ENCODE data around the gene LRRC49.

DNA sequence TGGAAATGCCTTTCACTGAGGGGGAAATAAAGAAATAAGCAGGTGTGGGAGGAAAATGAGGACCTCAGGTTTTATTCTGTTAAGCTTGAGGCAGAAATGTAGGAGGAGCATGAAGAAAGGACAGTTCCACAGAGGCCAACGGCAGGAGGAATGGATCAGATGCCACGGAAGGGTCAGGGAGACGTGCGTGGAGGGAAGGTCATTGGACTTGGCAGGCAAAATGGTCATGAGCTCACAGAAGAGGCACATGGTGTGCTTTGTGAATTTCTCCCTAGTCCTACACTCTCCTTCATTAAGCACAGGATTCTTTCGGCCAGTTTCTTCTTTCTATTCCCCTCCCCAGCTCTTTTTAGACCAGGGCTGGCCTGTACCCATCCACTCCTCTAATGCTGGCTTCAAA, 190.2 kb downstream of the LRRC49 start:
- TF ChIP-seq TAF1 (IDR thresholded peaks at IDR 0.05; ENCODE audit: borderline replicate concordance, insufficient read depth, low read length) (no peak), FOXP2 (optimal IDR thresholded peaks at IDR 0.05; ENCODE audit: borderline replicate concordance, extremely low read depth, extremely low read length, insufficient read depth) (no peak), POLR2AphosphoS5 (IDR thresholded peaks at IDR 0.05; ENCODE audit: low read depth, low read length) (no peak)
- TF ChIP-seq, protein P1, sequence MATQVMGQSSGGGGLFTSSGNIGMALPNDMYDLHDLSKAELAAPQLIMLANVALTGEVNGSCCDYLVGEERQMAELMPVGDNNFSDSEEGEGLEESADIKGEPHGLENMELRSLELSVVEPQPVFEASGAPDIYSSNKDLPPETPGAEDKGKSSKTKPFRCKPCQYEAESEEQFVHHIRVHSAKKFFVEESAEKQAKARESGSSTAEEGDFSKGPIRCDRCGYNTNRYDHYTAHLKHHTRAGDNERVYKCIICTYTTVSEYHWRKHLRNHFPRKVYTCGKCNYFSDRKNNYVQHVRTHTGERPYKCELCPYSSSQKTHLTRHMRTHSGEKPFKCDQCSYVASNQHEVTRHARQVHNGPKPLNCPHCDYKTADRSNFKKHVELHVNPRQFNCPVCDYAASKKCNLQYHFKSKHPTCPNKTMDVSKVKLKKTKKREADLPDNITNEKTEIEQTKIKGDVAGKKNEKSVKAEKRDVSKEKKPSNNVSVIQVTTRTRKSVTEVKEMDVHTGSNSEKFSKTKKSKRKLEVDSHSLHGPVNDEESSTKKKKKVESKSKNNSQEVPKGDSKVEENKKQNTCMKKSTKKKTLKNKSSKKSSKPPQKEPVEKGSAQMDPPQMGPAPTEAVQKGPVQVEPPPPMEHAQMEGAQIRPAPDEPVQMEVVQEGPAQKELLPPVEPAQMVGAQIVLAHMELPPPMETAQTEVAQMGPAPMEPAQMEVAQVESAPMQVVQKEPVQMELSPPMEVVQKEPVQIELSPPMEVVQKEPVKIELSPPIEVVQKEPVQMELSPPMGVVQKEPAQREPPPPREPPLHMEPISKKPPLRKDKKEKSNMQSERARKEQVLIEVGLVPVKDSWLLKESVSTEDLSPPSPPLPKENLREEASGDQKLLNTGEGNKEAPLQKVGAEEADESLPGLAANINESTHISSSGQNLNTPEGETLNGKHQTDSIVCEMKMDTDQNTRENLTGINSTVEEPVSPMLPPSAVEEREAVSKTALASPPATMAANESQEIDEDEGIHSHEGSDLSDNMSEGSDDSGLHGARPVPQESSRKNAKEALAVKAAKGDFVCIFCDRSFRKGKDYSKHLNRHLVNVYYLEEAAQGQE (IDR thresholded peaks at IDR 0.05; ENCODE audit: insufficient read depth in 1 of 2, low read depth in 2 of 2, low read length in 2 of 2), result no peak
